Vagina (tissue), 2 donors: ENCODE measurements around the gene LBP.

ENCODE experiments used
- POLR2A ChIP-seq, 2 donors: fragments of 450-650 bp; IDR thresholded peaks; one replicate each; pipeline ENCODE4 v1.6.1; 2017; ENCODE audit warnings: antibody characterized with exemption in 2 of 2, mild to moderate bottlenecking in 2 of 2, moderate library complexity in 2 of 2
- TF ChIP-seq, protein P1 (sequence below), 3 experiments: fragments of 450-650 bp in 2 of 3; fragments of 200-600 bp in 1 of 3; sonication (generic) in 1 of 3; IDR thresholded peaks; one replicate each; pipeline ENCODE4 v1.5.1; 2017 to 2019; ENCODE audit warnings: antibody characterized with exemption in 3 of 3, mild to moderate bottlenecking in 2 of 3, moderate library complexity in 2 of 3

DNA sequence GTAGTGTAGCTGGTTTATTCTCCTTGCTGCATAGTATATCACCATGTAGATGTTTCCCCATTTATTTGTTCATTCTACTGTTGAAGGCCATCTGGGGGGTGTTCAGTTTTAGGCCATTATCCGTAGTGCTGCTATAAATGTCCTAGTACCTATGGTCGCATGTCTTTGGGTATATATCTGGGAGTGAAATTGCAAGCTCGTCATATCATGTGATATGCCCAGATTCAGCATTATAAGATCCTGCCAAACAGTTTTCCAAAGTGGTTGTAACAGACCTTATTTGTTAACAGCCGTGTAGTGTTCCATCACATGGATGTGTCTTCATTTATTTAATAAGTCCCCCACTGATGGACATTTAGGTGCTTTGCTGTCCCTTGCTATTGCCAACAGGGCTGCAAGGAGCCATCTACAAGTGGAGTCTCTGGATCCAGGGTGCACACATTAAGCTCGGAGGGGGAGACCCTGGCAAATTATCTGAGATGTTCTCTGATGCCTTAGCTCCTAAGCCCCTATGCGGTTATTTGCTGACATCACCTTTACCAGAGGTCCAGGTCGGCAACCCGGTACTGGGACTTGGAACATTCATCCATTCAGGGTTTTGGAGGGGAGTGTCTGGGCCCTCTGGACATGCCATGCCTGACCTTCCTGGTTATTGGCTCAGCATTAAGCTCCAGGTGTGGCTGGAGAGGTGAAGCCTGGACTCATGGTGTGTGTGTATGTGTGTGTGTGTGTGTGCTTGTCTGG is 16.9 kb downstream of the LBP start:
- TF ChIP-seq, protein P1, sequence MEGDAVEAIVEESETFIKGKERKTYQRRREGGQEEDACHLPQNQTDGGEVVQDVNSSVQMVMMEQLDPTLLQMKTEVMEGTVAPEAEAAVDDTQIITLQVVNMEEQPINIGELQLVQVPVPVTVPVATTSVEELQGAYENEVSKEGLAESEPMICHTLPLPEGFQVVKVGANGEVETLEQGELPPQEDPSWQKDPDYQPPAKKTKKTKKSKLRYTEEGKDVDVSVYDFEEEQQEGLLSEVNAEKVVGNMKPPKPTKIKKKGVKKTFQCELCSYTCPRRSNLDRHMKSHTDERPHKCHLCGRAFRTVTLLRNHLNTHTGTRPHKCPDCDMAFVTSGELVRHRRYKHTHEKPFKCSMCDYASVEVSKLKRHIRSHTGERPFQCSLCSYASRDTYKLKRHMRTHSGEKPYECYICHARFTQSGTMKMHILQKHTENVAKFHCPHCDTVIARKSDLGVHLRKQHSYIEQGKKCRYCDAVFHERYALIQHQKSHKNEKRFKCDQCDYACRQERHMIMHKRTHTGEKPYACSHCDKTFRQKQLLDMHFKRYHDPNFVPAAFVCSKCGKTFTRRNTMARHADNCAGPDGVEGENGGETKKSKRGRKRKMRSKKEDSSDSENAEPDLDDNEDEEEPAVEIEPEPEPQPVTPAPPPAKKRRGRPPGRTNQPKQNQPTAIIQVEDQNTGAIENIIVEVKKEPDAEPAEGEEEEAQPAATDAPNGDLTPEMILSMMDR (IDR thresholded peaks at IDR 0.05): no peak
- no peak for TF ChIP-seq POLR2A (IDR thresholded peaks at IDR 0.05)
